Keratinocyte (primary cell): ENCODE data around the gene ADAMTS9.

Experiments
- CTCF ChIP-seq, 3 experiments: IDR thresholded peaks in 1 of 3; conservative IDR thresholded peaks in 1 of 3; optimal IDR thresholded peaks in 1 of 3; 2 replicates in 2 of 3; 3 replicates in 1 of 3; pipeline versions ENCODE3 to v1.5.1; 2011; ENCODE audit warnings: low read length in 3 of 3, mild to moderate bottlenecking in 3 of 3, moderate library complexity in 2 of 3, control low read depth in 1 of 3, inconsistent platforms in 1 of 3; ENCODE audit not compliant: insufficient read depth in 2 of 3; ENCODE audit errors: extremely low read depth in 1 of 3
- EZH2 ChIP-seq: IDR thresholded peaks from one replicate; pipeline ENCODE4 v1.6.1; 2012; ENCODE audit warnings: inconsistent platforms, mild to moderate bottlenecking, low read length, moderate library complexity

GRCh38 chr3:64490180-64490724 lies 197.5 kb downstream of the ADAMTS9 start:
- no peak for TF ChIP-seq CTCF (optimal IDR thresholded peaks at IDR 0.05 in 1 of 3, IDR thresholded peaks at IDR 0.05 in 1 of 3, conservative IDR thresholded peaks at IDR 0.05 in 1 of 3; ENCODE audit: extremely low read depth in 1 of 3, insufficient read depth in 2 of 3, low read length in 3 of 3)
- no peak for TF ChIP-seq EZH2
